ENCODE data around the gene KCNJ12.
"Not testable (repeated sequence)": the region's sequence is repeated elsewhere in the genome, so short reads cannot be mapped to it uniquely, and the experiment has no call there.

DNA sequence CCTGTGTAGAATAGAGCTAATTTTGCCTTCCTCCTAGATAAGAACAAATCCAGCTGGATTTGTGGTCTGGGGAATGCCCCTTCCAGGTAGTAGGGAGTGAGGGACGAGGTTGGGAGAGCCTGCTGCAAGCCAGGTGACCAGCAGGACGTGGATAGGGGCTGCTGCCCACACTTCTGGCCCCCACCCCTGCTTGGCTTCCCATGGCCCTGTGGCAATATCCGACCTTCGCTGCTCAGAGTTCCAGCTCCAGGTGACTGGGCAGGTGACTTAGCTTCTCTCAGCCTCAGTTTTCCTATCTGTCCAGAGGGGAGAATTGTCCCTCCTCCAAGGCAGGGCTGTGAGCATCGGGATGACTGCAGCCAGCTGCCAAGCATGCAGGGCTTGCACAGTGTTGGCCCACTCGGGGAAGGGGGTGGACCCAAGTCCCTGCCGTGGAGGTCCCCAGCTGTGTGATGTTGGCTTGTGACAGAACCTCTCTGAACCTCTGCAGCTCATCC is 29.8 kb downstream of the KCNJ12 start:
- not testable (repeated sequence) for TF ChIP-seq EGR2 (tag by site-specific recombination; IDR thresholded peaks at IDR 0.05; ENCODE audit: low read depth); SP2 (tag by site-specific recombination; IDR thresholded peaks at IDR 0.05)
- TF ChIP-seq, protein P1, sequence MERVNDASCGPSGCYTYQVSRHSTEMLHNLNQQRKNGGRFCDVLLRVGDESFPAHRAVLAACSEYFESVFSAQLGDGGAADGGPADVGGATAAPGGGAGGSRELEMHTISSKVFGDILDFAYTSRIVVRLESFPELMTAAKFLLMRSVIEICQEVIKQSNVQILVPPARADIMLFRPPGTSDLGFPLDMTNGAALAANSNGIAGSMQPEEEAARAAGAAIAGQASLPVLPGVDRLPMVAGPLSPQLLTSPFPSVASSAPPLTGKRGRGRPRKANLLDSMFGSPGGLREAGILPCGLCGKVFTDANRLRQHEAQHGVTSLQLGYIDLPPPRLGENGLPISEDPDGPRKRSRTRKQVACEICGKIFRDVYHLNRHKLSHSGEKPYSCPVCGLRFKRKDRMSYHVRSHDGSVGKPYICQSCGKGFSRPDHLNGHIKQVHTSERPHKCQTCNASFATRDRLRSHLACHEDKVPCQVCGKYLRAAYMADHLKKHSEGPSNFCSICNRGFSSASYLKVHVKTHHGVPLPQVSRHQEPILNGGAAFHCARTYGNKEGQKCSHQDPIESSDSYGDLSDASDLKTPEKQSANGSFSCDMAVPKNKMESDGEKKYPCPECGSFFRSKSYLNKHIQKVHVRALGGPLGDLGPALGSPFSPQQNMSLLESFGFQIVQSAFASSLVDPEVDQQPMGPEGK (tag by site-specific recombination; IDR thresholded peaks at IDR 0.05): not testable (repeated sequence)
- TF ChIP-seq, protein P2, sequence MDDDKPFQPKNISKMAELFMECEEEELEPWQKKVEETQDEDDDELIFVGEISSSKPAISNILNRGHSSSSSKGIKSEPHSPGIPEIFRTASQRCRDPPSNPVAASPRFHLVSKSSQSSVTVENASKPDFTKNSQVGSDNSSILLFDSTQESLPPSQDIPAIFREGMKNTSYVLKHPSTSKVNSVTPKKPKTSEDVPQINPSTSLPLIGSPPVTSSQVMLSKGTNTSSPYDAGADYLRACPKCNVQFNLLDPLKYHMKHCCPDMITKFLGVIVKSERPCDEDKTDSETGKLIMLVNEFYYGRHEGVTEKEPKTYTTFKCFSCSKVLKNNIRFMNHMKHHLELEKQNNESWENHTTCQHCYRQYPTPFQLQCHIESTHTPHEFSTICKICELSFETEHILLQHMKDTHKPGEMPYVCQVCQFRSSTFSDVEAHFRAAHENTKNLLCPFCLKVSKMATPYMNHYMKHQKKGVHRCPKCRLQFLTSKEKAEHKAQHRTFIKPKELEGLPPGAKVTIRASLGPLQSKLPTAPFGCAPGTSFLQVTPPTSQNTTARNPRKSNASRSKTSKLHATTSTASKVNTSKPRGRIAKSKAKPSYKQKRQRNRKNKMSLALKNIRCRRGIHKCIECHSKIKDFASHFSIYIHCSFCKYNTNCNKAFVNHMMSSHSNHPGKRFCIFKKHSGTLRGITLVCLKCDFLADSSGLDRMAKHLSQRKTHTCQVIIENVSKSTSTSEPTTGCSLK (tag by site-specific recombination; IDR thresholded peaks at IDR 0.05): not testable (repeated sequence)
